GM21786 (cell line): ENCODE data around the gene ASTN2.

Source experiments
- ATAC-seq: cut with Tn5 transposase; IDR thresholded peaks from one replicate; pipeline ENCODE4 v1.9.1; 2021; ENCODE audit not compliant: unreplicated experiment

The ASTN2 gene

GRCh38 chr9:117030254-117030768 lies 384.5 kb downstream of the ASTN2 start:
- ATAC-seq, result no peak

- no peak for ATAC-seq
Measured at GRCh38 chr9:117029341-117029740, 385.5 kb downstream of the ASTN2 start.

- no peak for ATAC-seq
Measured at GRCh38 chr9:117028103-117028858, 386.6 kb downstream of the ASTN2 start.

GRCh38 chr9:117021906-117022305 lies 393.0 kb downstream of the ASTN2 start:
- ATAC-seq, result no peak

GRCh38 chr9:117018966-117019617 lies 395.8 kb downstream of the ASTN2 start:
- no peak for ATAC-seq

- no peak for ATAC-seq
Measured at GRCh38 chr9:117017414-117017985, 397.4 kb downstream of the ASTN2 start.

GRCh38 chr9:117014061-117014460 lies 400.8 kb downstream of the ASTN2 start:
- ATAC-seq, result no peak

GRCh38 chr9:117013440-117013995 lies 401.3 kb downstream of the ASTN2 start:
- ATAC-seq, result no peak

GRCh38 chr9:117010061-117010460 lies 404.8 kb downstream of the ASTN2 start:
- ATAC-seq, result no peak

- ATAC-seq, result no peak
Measured at GRCh38 chr9:117008876-117009275, 406.0 kb downstream of the ASTN2 start.

GRCh38 chr9:117008461-117008860 lies 406.4 kb downstream of the ASTN2 start:
- no peak for ATAC-seq

GRCh38 chr9:117002686-117003085 lies 412.2 kb downstream of the ASTN2 start:
- no peak for ATAC-seq

GRCh38 chr9:117000834-117001233 lies 414.0 kb downstream of the ASTN2 start:
- ATAC-seq, result no peak

- ATAC-seq, result no peak
Measured at GRCh38 chr9:117000196-117000723, 414.6 kb downstream of the ASTN2 start.

GRCh38 chr9:116998305-116998704 lies 416.6 kb downstream of the ASTN2 start:
- ATAC-seq, result no peak

- ATAC-seq, result no peak
Measured at GRCh38 chr9:116992865-116993264, 422.0 kb downstream of the ASTN2 start.

- ATAC-seq, result no peak
Measured at GRCh38 chr9:116991051-116991450, 423.8 kb downstream of the ASTN2 start.

- no peak for ATAC-seq
Measured at GRCh38 chr9:116990592-116990991, 424.3 kb downstream of the ASTN2 start.

GRCh38 chr9:116987721-116988485 lies 427.0 kb downstream of the ASTN2 start:
- no peak for ATAC-seq

GRCh38 chr9:116986015-116986414 lies 428.8 kb downstream of the ASTN2 start:
- no peak for ATAC-seq

- no peak for ATAC-seq
Measured at GRCh38 chr9:116985596-116985995, 429.3 kb downstream of the ASTN2 start.
